HG02623 (cell line): ENCODE results near the gene DPM1.

Source experiments
- ATAC-seq: cut with Tn5 transposase; IDR thresholded peaks from one replicate; pipeline ENCODE4 v1.9.1; 2021; ENCODE audit warnings: moderate library complexity; ENCODE audit not compliant: unreplicated experiment

DPM1 gene

DNA sequence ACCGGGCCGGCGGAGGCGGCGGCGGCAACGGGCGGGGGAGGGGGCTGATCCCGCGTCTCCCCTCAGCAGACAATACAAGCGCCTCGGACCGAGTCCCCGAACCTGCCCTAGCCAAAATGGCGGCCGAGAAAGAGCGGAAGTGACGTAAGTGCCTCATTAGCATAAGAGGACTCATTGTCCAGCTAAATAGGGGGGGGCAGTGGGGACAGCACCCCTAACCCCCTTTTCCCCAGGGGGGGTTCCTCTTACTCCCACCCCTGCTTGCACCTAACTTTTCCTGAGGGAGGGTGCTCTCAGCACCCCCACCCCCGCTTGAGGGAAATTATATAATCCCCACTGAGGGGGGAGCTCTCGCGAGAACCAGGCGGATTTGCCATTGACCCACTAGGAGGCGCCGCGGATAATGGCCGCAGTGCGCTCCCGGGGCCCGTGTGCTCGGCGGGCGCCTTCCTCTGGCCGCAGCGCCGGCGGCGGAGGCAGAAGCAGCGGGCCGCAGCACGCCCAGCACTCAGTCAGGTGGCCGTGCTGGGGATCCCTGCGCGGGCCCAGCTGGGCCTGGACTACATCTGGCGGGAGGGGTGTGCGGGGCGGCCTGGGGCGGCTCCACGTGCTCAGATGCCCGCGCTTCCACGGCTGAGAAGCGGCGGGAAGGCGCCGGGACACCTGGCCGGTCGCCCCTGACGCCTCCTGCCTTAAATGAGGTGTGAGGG, 26.9 kb downstream of the DPM1 start, which contains the start of gene ADNP:
Gene ADNP, minus strand, starts transcription at position 132 of the 710 bp plus-strand sequence. CDS start 27,441 bp downstream, outside the sequence.
- ATAC-seq, result peak; percentile 53

DNA sequence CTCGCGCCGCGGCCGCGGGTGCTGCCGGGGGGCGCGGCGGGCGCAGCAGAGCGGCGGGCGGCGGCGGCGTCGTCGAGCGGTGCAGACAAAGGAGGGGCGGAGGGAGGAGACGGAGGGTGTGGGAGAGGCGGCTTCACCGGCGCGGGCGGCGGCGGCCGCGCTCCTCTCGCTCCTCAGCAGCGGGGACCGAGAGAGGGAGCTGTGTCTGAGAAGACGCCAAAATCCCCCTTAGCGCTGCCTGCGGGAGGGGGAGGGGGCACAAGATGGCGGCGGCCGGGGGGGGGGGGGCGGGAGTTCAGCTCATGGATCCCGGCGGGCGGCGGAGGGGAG, 27.4 kb downstream of the DPM1 start:
- ATAC-seq, result peak; percentile 19

DNA sequence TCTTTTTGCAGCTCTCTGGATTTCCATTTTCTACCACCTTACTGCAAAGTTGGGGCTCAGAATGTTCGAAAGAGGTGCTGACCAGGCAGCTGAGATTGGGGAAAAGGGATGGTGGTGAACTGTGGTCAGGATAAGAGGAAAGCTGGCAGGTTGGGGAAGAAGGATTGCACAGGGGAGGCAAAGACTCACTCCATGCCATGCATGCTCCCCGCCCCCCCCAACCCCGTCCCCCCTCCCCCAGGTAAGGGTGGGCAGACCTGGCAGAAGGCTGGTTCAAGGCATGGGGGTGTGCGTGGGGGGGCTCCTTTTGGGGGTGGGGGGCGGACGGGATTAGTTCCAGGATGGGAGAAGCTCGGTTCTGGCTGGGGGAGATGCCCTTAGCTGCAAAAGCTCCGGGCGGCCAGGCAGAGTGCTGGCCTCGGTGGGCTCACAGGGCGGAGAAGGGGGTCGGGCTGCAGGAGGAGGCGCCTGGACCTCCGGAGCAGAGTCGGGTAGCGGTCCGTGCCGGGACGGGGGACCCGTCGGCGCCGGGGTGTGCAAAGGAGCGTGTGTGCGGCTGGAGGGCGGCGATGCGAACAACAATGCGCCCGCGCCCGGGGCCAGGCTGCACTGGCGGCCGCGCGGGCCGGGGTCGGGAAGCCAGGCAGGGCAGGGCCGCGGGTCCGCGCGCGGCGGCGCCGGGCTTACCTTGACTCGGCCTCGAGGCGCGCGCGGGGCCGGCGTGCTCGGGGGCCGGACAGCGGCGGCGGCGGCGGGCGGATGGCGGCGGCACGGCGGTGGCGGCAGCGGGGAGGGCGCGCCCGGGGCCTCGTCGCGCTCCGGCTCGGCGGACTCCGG, 28.0 kb downstream of the DPM1 start:
- peak; percentile 1 for ATAC-seq

DNA sequence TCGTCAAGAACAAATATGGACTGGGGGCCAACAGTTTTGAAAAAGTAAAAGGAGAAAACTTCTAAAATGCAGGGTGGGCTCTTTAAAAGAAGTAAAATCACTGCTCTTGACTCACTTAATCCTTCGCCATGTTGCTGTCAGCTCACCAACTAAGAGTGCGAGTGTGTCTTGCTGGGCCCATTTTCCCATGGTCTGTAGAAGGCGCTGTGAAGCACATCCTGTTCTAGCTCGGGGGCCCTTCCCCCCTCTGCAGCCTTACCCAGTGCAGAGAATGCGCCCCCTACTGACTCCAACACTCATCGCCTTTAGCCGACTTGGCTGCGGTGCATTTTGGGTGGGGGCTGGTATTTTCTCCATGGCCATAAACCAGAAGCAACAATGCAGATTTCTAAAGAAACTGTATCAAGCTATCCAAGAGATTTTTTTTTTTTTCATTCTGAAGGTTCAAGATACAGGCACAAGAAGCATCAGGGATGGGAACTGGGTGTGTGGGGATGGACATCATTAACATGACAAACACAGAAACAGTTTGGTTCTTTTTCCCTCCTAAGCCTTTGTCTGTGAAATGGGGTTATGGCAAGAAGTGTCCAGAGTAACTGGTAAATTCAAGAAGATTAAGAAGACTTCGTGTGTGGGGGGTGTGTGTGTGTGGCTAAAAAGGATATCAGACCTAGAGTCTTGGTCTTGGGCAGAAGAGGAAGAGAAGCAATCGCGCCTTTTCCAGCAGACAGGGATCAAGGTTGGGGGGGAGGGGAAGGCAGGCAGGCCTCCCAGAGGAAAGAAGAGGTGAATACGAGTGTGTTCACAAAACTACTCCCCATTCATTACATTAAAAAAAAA, 28.8 kb downstream of the DPM1 start:
- peak; percentile 43 for ATAC-seq

DNA sequence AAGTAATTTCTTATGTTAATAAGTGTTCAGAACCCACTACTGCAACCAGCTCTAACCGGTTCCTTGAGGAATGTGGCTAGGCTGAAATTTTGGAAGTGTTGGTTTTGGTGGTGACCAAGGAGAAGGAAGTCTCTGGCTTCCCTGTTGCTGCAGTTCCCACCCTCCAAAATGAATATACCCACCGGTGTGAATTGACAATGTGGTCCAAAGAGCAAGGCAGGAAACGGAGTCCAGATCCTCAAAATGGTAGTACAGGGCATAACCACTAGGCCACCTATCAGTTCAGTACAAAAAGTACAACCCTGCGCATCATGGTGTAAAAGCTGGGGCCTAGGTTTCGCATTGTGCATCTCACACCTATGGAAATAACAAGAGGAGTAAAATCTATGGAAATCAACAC, 29.9 kb downstream of the DPM1 start:
- no peak for ATAC-seq

DNA sequence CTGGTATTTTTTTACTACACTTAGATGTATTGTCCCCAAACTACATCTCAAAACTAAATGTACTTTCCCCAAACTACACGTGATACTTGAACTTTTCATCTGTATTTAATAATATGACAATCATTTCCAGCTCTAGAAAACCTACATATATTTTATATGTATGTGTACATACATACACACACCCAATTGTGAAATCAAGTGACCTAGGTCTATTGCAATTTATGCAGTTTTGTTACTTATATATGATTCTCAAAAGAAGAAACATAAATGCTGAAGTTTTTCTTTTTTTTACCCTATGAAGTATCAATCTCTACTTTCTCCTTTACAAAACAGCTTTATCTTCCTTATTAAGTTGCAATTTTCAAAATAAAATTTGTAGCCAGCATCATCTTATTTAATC, 31.8 kb downstream of the DPM1 start:
- ATAC-seq, result no peak

DNA sequence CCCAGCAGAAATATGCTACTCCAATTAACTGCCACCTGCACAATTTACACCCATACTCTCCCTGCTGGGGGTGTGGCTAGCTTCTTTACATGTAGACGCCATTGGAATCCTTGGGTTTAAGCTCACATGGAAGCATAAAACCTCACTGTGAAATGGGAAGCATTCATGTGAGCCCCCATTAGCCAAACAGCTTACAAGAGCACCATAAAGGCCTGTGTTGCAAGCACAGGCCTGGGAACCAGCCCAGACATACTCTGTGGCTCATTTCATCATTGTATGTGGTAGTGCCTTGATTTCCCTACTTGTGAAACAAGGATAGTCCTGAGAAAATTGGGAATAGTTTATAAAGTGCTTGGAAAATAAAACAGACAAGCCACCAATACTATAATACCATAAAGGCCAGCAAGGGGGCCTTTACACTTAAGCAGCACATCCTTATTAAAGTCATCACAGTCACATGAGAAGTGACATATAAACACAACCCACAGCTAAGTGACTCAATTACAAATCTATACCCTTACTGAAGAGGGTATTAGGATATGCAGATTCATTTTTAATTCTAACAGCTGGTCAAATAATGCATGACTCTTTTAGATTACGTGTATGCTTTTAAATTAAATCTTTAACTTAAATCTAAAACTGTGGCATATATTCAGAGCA, 33.9 kb downstream of the DPM1 start:
- ATAC-seq, result no peak

DNA sequence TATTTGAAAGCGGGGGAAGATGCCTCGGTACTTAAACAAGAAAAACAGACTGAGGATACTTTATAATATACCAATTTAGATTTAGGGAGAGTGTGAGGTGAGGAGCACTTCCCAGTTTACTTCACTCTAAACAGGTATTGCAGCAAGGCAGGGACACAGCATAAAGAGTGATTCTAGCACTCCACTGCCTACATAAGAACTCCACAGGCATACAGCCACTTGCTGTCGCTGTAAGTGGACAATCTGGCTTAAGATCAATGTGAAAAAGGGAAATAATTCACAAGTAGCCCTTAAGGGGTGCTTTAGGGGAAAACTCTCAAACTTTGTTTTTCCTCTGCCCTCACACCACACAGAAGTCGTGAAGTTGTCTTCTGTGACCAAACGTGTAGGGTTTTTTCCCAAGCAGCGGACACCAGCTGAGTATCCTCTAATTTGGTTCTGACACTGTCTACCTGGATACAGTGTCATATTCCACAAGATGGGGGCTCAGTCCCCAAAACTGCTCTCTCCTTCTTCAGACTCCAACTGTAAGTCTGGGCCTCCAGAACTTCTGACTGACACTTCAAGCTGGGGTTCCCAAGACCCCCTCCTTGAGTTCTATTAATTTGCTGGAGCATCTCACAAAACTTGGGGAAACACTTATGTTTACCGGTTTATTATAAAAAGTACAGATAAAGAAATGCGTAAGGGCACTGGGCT, 36.4 kb downstream of the DPM1 start:
- no peak for ATAC-seq

DNA sequence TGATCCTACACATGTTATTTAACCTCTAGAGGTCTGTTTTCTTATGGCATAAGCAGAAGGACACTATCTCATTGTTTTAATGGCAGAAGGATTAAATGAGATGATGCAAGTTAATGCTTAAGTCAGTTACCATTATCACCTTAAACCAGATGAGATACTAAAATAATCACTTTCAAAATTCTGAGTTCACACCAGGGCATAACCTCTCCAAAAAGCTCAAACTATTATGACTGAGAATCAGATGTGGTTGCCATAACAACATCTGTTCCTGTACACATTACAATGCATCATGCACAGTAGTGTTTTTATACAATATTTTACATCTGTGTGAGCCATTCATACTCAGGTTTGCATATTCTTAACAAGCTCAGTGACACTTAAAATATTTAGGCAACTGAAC, 37.3 kb downstream of the DPM1 start:
- no peak for ATAC-seq

DNA sequence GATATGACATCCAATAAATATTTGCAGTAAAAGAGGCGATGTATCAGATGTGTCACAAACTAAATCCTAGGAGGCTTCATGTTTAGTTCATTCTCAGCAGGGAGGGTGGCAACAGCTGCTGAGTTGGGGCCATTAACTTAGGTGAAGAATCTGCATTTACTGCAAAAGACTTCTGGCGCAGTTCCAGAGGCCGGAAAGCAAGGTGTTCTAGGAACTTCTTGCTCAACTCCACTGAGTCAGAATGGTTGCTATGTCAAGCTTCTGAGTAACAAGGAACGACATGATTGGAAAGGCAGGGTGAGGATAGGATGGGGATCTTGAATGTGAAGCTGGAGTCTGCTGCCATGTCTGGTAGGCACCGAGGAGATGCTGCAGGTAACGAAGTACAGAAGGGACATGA, 38.8 kb downstream of the DPM1 start:
- no peak for ATAC-seq

DNA sequence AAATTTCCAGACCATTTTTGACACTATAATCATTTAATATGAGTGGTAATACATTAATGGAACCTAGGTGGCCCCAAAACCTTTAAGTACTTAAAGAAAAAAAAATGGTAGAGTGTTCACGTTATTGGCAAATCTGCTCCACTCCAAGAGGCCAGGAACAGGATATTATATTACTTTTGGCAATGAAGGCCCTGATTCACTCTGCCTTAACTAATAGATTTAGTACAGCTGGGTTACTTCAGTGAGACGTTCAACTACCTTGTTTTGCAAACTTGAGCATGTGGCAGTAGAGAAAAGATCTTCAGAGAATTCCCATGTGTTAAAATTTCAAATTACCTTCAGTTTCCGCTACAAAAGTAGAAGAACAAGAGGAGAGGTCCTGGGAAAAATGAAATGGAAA, 39.9 kb downstream of the DPM1 start:
- no peak for ATAC-seq

DNA sequence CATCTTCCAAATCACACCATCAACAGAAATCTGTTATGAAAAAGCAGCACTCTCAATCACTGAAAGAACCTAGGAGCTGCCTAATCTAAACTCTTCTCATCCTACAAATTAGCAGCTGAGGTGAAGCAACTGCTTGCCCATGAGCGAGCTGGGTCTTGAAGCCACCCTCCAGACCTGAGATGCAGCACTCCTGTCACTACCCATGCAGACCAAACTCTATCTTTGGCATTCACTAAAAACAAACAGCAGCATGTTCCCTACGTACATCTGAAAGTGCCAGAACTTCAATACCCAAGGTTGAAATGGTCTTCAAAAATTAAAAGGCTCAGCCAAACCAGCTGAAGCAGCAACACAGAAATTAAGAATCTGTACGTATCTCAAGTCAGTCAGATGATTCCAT, 41.4 kb downstream of the DPM1 start:
- ATAC-seq, result no peak

DNA sequence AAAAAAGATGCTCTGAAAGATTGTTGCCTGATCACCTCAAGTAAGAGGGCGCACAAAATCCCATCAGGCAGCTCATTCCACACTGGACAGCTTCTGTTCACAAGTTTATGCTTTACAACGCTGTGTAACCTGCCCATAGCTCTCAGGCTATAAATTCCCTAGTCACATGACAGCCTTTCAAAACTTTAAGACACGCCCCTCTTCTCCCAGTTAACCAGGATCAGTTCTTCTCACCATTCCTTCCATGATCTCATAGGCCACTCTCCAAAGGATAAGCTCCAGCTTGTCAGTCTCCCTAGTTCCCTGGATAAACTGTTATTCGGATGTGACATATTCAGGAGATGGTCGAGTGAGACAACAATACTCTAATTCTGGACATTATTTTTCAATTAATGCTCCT, 42.1 kb downstream of the DPM1 start:
- no peak for ATAC-seq

DNA sequence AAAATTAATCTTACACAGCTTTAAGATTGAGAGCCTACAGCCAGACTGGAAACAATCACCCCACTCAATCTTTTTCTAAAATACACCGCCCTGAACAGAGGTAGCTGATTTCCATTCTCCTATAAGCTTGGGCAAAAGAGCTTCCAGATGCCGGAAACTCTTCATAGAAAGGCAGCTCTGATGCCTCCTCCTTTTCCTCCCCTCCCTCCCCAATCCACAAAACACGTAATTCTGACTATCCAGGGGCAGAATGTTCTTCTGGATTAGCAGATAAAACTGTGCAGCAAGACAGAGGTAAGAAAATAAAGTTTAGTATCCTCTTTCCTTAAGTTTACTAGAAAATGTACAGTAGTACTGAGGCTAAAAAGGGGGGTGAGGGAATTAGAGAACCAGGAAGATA, 42.9 kb downstream of the DPM1 start:
- no peak for ATAC-seq

DNA sequence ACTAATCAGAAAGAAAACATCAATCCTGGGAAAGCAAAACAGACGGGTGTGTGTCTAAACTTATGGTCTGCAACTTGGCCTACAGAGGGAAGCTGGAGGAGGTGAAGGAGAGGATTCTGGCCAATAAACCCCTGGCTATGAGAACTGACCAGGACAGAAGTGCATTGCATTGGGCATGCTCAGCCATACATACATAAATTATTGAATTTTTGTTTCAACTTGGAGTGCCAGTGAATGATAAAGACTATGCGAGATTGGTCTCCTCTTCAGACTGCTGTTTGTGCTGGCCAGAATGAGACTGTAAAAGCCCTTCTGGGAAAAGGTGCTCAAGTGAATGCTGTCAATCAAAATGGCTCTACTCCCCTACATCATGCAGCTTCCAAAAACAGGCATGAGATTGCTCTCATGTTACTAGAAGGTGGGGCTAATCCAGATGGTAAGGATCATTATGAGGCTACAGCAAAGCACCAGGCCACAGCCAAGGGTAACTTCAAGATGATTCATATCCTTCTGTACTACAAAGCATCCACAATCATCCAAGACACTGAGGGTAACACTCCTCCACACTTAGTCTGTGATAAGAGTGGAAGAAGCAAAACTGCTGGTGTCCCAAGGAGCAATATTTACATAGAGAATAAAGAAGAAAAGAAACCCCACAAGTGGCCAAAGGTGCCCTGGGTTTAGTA, 44.5 kb downstream of the DPM1 start:
- ATAC-seq, result no peak

DNA sequence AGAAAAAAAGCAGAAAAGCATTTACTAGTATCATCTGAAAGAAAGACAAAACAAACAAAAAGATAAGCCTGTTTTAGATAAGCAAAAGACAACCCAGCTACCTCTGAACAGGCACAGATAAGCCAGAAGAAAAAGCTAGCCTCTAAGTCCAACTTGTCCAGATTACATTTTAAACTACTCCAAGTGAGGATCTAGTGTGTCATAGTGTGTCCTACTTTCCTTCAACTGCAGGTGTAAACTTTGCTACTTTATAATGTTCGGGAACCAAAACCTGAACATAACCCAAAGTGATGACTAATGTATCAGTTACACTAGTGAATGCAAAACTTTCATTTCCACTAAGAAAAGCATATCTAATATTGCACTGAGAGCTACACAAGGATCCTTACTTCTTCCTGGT, 46.6 kb downstream of the DPM1 start:
- no peak for ATAC-seq

DNA sequence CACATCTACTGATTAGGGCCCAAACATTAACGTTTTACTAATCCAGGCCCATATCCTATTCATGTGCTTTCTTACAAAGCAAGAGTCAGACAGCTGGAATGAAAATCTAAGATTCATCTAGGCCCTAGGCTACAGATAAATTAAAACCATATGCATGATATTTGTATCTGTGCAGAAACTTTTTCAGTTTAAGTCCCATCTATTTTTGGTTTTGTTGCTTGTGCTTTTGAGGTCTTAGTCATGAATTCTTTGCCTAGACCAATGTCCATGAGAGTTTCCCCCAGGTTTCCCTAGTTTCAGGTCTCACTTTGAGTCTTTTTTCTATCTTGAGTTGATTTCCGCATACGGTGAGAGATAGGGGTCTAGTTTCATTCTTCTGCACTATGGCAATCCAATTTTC, 47.3 kb downstream of the DPM1 start:
- no peak for ATAC-seq

DNA sequence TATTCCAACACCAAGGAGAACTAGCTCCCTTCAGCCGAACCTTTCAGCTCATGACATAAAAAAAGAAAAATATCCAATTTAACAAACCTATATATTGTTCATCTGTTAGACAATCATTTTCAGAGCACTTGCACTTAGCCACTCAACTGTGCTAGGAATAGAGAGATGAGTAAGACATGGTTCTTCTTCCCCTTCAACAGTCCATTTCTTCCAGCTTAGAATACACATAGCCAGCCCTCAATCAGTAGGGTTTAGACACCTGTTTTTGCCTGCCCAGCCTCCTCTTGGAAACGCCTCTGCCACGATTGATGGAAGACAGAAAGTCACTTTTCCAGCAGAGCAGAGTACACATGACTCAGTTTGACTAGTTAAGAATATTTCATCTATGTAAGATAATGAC, 48.9 kb downstream of the DPM1 start:
- no peak for ATAC-seq

DNA sequence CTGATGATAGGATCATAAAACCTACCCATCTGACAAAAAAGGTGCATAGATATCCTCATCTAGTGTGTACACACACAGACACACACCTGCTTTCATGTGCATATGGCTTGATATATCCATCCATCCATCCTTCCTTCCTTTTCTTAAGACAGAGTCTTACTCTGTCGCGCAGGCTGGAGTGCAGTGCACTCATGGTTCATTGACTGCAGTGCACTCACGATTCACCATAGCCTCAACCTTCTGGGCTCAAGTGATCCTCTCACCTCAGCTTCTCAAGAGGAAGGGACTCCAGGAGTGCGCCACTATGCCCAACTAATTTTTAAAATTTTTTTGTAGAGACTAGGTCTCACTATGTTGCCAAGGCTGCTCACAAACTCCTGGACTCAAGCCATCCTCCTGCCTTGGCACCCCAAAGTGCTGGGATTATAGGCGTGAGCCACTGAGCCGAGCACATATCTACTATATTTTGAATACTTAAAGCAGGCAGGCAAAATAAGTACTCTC, 54.2 kb downstream of the DPM1 start:
- ATAC-seq, result no peak
